Measurements from ENCODE around the gene DPEP1. TPM values are rescaled to one million over a fixed set of nuclear protein-coding genes. Genes with fewer than 3 reads are reported as not detected.

Gene DPEP1
- total RNA-seq, 2 donors from 2014 or later: 0.73 to 4.4 TPM

GRCh38 chr16:89612415-89613166, 851 bp upstream of the DPEP1 start:
- no peak for DNase-seq
- intact Hi-C loops (cut with DNase I, micrococcal nuclease): no loop called here

GRCh38 chr16:89613954-89614459, 565 bp downstream of the DPEP1 start:
- intact Hi-C loops (cut with DNase I, micrococcal nuclease): no loop called here
- ATAC-seq (no peak), DNase-seq (no peak)

More at GRCh38 chr16:89612415-89613166, 851 bp upstream of the DPEP1 start:
- no peak for ATAC-seq

- peak; percentile 20 for ATAC-seq
- intact Hi-C loops (cut with DNase I, micrococcal nuclease): no loop called here
- DNase-seq: no peak
Measured at GRCh38 chr16:89615176-89615575, 1.7 kb downstream of the DPEP1 start.

GRCh38 chr16:89615596-89616090, 2.2 kb downstream of the DPEP1 start:
- intact Hi-C loops (cut with DNase I, micrococcal nuclease): no loop called here
- DNase-seq (peak in 1 of 2 donors; percentile 42), ATAC-seq (peak; percentile 47)

- intact Hi-C loops (cut with DNase I, micrococcal nuclease): no loop called here
- DNase-seq (no peak), ATAC-seq (no peak)
Measured at GRCh38 chr16:89616623-89617022, 3.2 kb downstream of the DPEP1 start.

GRCh38 chr16:89617036-89617435, 3.6 kb downstream of the DPEP1 start:
- no peak for ATAC-seq
- no peak for DNase-seq
- intact Hi-C loops (cut with DNase I, micrococcal nuclease): no loop called here

GRCh38 chr16:89618109-89618998, 4.9 kb downstream of the DPEP1 start:
- DNase-seq: no peak
- ATAC-seq: no peak
- intact Hi-C loops (cut with DNase I, micrococcal nuclease): no loop called here

GRCh38 chr16:89619840-89620239, 6.4 kb downstream of the DPEP1 start:
- intact Hi-C loops (cut with DNase I, micrococcal nuclease): no loop called here
- no peak for ATAC-seq
- no peak for DNase-seq

- ATAC-seq (no peak), DNase-seq (no peak)
- intact Hi-C loops (cut with DNase I, micrococcal nuclease): no loop called here
Measured at GRCh38 chr16:89620406-89620841, 7.0 kb downstream of the DPEP1 start.

GRCh38 chr16:89621136-89621697, 7.8 kb downstream of the DPEP1 start:
- ATAC-seq (no peak), DNase-seq (no peak)
- intact Hi-C loops (cut with DNase I, micrococcal nuclease): no loop called here

- DNase-seq (no peak), ATAC-seq (no peak)
- intact Hi-C loops (cut with DNase I, micrococcal nuclease): no loop called here
Measured at GRCh38 chr16:89621698-89622409, 8.4 kb downstream of the DPEP1 start.

- DNase-seq: no peak
- intact Hi-C loops (cut with DNase I, micrococcal nuclease): no loop called here
- ATAC-seq: no peak
Measured at GRCh38 chr16:89623511-89624261, 10.2 kb downstream of the DPEP1 start.

- intact Hi-C loops (cut with DNase I, micrococcal nuclease): no loop called here
- ATAC-seq: peak; percentile 54
- no peak for DNase-seq
Measured at GRCh38 chr16:89624777-89625761, 11.6 kb downstream of the DPEP1 start.

- ATAC-seq (peak; percentile 92), DNase-seq (peak; percentile 55 to 62)
- intact Hi-C loops (cut with DNase I, micrococcal nuclease): no loop called here
Measured at GRCh38 chr16:89629827-89630610, 16.6 kb downstream of the DPEP1 start.

GRCh38 chr16:89633064-89633631, 19.7 kb downstream of the DPEP1 start:
- DNase-seq (peak in 1 of 2 donors; percentile 39), ATAC-seq (peak; percentile 63)
- intact Hi-C loops (cut with DNase I, micrococcal nuclease): no loop called here
